ENCODE data around the gene CHTF18. TPM values are rescaled to one million over a fixed set of nuclear protein-coding genes. Genes with fewer than 3 reads are reported as not detected.
A peak's percentile ranks its signal among the peaks of the same experiment; 100 is the strongest.

The CHTF18 gene
- total and polyA plus RNA-seq, 9 of the 15 experiments (the other 6 are each of a cell fraction or from before 2014, with no cell fraction given) = 2.5 to 123 (median 17.0) TPM

GRCh38 chr16:778909-779527 lies 9.4 kb upstream of the CHTF18 start:
- FAIRE-seq (no peak), DNase-seq (ENCODE audit: extremely low read depth in 1 of 4, low spot score in 3 of 4) (no peak), ATAC-seq (no peak)
- intact Hi-C loops (cut with micrococcal nuclease) (no loop called here), in situ Hi-C loops (cut with MboI) (no loop called here)
- H3K9me3 ChIP-seq (replicated peaks; ENCODE audit: control insufficient read depth, insufficient read depth, low read depth, low read length) = no peaks in the 10 kb centered on the region
- CTCF ChIA-PET (ENCODE audit: low intra/inter-chr PET ratio) = no interaction called here
- H3K4me1 ChIP-seq (replicated peaks in 1 of 2; ENCODE audit: control insufficient read depth in 2 of 2, insufficient read depth in 2 of 2, low read length in 2 of 2) = peaks cover 5 to 76% of the 10 kb centered on the region in 2 experiments; a peak in 3 of 5 replicates
- H3K4me3 ChIP-seq = no peak overlapping the region
- no peak overlapping the region for H3K27ac ChIP-seq (ENCODE audit: extremely low read depth, low read depth, low read length)
- H3K9me1 ChIP-seq (ENCODE audit: control insufficient read depth, insufficient read depth, low read length) = peaks cover 2% of the 10 kb centered on the region
- H3K27me3 ChIP-seq (ENCODE audit: control insufficient read depth in 2 of 2, insufficient read depth in 2 of 2, low read length in 2 of 2) = peaks cover 0 to 11% of the 10 kb centered on the region in 2 experiments; a peak in 2 of 5 replicates
- POLR2A ChIA-PET = no interaction called here
- no peaks in the 10 kb centered on the region for H3K79me2 ChIP-seq (ENCODE audit: control insufficient read depth, insufficient read depth, low read length)
- no TSS peak for BruUV-seq (replicated peaks)
- WGBS (ENCODE audit: insufficient coverage, low coverage, missing lambda C conversion rate) = 33% methylated on average over 6 of the region's 6 CpGs
- no peak overlapping the region for H3K4me2 ChIP-seq (ENCODE audit: insufficient read depth, low read length)
- peak overlapping the region in 1 of 2 experiments; percentile 48; a peak in 1 of 4 replicates for H3K9ac ChIP-seq (ENCODE audit: insufficient read depth in 1 of 2, low read depth in 2 of 2, low read length in 2 of 2)
- no peak overlapping the region for H2AFZ ChIP-seq (ENCODE audit: low read depth, low read length)
- H3K36me3 ChIP-seq (ENCODE audit: control insufficient read depth, insufficient read depth, low read length) = no peaks in the 10 kb centered on the region
- H4K20me1 ChIP-seq (replicated peaks; ENCODE audit: control insufficient read depth, insufficient read depth, low read length) = peaks cover 10% of the 10 kb centered on the region
- TF ChIP-seq ZNF3 (CRISPR knock-in tag; IDR thresholded peaks at IDR 0.05) (no peak), WHSC1 (IDR thresholded peaks at IDR 0.05; ENCODE audit: low read length) (no peak), KDM5B (IDR thresholded peaks at IDR 0.05; ENCODE audit: insufficient replicate concordance, low read depth, low read length) (no peak), TRIM24 (IDR thresholded peaks at IDR 0.05) (peak in 1 of 2 experiments; percentile 35; a peak in 1 of 4 replicates), ASH1L (IDR thresholded peaks at IDR 0.05; ENCODE audit: borderline replicate concordance, low read depth, partially characterized antibody) (no peak), NFXL1 (CRISPR knock-in tag; IDR thresholded peaks at IDR 0.05) (no peak), ZBTB5 (IDR thresholded peaks at IDR 0.05) (peak; percentile 28; the same call in 1 of the 2 replicates), ZNF197 (CRISPR knock-in tag; IDR thresholded peaks at IDR 0.05; ENCODE audit: low read depth) (no peak), SMARCA5 (IDR thresholded peaks at IDR 0.05) (peak; percentile 77), MLLT1 (IDR thresholded peaks at IDR 0.05) (peak; percentile 32 to 64; a peak in 1 of 4 replicates), FOXK2 (conservative IDR thresholded peaks at IDR 0.05 in 1 of 2, IDR thresholded peaks at IDR 0.05 in 1 of 2; ENCODE audit: low read depth in 2 of 2) (0 out of 4 replicates have a peak, but pooled peaks of 1 of the 2 experiments have one; percentile 24), ZFP30 (CRISPR knock-in tag; IDR thresholded peaks at IDR 0.05; ENCODE audit: borderline replicate concordance) (no peak), GTF3C2 (IDR thresholded peaks at IDR 0.05; ENCODE audit: borderline replicate concordance, extremely low read depth, insufficient read length) (no peak), MYNN (IDR thresholded peaks at IDR 0.05) (no peak), MYNN (CRISPR knock-in tag; IDR thresholded peaks at IDR 0.05) (no peak)
